Measurements from ENCODE around the gene CASP7.

Gene CASP7

DNA sequence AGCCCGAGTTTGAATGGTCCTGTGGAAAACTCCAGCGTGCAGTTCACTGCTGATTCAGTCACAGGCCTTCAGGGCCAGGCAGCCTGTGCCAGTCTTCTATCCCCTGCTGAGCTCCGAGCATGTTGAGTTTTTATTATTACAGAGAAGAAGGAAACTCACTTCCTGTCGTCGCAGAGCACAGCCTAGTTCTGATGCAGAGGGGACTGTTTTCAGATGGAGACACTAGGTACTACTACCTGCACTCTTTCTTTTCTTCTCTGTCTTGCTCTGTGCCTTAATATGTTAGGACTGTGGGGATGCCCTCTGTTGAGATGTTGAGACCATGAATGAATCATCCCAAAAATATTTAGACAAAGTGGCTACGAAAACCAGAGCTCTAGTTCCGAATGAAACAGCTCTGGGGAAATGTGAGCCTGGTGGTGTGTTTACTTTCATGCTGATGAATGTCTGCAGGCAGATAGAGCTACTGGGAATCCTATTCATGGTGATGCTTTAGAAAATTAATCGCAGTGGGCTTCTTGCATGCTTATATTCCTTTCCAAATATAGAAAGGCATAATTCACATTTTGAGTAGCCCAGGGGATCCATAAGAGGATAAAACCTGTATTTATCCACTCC is 29.6 kb downstream of the CASP7 start:
- H3K27ac ChIP-seq (ENCODE audit: low read depth, low read length) = no peak overlapping the region
- H3K9me3 ChIP-seq (ENCODE audit: control insufficient read depth in 1 of 2, low read length in 2 of 2) = no peaks in the 10 kb centered on the region
- H3K9ac ChIP-seq (ENCODE audit: low read depth in 1 of 2, low read length in 2 of 2) = no peak overlapping the region
- no peak overlapping the region for H3K4me3 ChIP-seq (ENCODE audit: low read depth in 1 of 2, low read length in 2 of 2)
- H3K36me3 ChIP-seq (ENCODE audit: control insufficient read depth in 1 of 2, insufficient read depth in 2 of 2, low read length in 2 of 2) = peaks cover 18 to 19% of the 10 kb centered on the region in 2 donors
- H3K4me1 ChIP-seq (ENCODE audit: control insufficient read depth in 1 of 2, insufficient read depth in 2 of 2, low read length in 2 of 2) = peaks cover 18 to 21% of the 10 kb centered on the region in 2 donors
- H3K27me3 ChIP-seq (ENCODE audit: control insufficient read depth in 1 of 2, insufficient read depth in 2 of 2, low read length in 2 of 2) = no peaks in the 10 kb centered on the region

DNA sequence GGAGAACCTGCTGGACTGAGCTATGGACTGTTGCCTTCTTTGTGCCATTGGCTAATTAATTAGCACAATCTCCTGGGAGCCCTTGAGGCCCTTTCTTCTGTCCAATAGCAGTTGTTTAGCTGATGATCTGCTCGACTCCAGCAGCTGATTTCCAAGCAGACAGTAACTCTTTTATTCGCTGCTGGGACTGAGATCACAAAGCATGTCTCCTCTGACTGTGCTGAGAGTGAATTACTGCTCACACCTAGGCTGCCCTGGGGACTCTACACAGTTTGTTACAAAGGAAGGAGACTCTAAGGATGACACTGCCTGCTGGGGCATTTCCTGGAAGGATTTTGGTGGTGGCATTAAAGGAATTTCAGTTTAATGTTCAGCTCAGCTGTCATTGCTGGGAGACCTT is 31.4 kb downstream of the CASP7 start:
- Histone ChIP-seq H3K9me3 (ENCODE audit: control insufficient read depth in 1 of 2, low read length in 2 of 2) (no peaks in the 10 kb centered on the region), H3K27me3 (ENCODE audit: control insufficient read depth in 1 of 2, insufficient read depth in 2 of 2, low read length in 2 of 2) (no peaks in the 10 kb centered on the region), H3K36me3 (ENCODE audit: control insufficient read depth in 1 of 2, insufficient read depth in 2 of 2, low read length in 2 of 2) (peaks cover 22% of the 10 kb centered on the region in 2 donors), H3K27ac (ENCODE audit: low read depth, low read length) (no peak overlapping the region), H3K9ac (ENCODE audit: low read depth in 1 of 2, low read length in 2 of 2) (no peak overlapping the region), H3K4me3 (ENCODE audit: low read depth in 1 of 2, low read length in 2 of 2) (no peak overlapping the region), H3K4me1 (ENCODE audit: control insufficient read depth in 1 of 2, insufficient read depth in 2 of 2, low read length in 2 of 2) (peaks cover 14 to 18% of the 10 kb centered on the region in 2 donors)

DNA sequence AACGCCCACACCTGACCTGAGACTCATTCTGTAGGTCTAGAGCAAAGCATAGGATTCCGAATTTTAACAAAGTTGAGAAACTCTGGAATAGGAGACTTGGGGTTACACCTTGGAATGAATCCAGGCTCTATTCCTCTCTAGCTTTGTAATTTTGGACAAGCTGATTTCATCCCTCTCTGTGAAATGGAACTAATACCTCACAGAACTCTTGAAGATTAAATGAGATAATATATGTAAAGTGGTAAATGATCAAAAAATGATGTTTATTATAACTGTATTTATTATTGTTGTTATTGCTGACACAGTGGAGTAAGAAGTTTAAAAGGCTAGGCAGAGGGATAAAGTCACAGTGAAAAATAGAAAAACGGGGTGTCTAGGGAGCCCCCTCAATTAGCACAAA is 32.3 kb downstream of the CASP7 start:
- no peaks in the 10 kb centered on the region for H3K9me3 ChIP-seq (ENCODE audit: control insufficient read depth in 1 of 2, low read length in 2 of 2)
- no peak overlapping the region for H3K4me3 ChIP-seq (ENCODE audit: low read depth in 1 of 2, low read length in 2 of 2)

DNA sequence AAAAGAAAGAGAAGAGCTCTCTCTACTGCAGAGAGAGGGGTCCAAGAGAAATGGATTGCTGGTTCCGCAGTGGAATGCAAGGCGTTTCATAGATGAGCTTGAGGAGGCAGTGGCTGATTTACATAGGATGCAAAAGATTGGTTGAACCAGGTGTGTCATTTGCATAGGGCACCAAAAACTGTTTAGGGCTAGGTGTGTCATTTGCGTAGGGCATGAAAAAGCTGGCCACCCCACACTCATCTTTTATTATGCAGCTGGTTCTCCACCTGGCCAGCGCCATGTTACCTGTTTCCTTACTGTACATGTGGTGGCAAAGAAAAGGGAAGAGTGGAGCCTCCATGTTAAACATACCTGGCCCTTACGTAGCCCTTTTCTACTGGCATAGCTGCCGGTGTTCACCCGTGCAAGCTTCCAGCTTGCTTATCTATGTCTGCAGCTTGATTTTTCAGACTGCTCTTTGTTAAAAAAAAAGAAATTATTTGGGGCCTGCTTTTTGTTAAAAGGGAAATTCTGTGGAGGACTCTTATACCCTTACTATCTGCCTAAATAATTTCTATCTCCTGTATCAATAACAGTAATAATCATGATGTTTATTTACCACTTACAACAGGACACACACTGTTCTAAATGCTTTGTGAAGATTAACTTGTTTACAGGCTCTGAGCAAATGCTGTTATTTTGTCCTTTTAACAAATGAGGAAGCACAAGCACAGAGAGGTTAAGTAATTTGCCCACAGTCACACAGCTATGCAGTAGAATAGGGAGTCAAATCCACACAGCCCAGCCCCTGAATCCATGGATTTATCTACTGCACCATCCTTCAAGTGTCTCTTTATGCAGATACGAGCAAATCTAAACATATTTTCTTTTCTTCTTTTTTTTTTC is 33.3 kb downstream of the CASP7 start:
- no peaks in the 10 kb centered on the region for H3K27me3 ChIP-seq (ENCODE audit: control insufficient read depth in 1 of 2, insufficient read depth in 2 of 2, low read length in 2 of 2)

More for the DNA sequence above, 32.3 kb downstream of the CASP7 start:
- no peak overlapping the region for H3K27ac ChIP-seq (ENCODE audit: low read depth, low read length)
- peaks cover 9 to 18% of the 10 kb centered on the region in 2 donors for H3K4me1 ChIP-seq (ENCODE audit: control insufficient read depth in 1 of 2, insufficient read depth in 2 of 2, low read length in 2 of 2)
- no peak overlapping the region for H3K9ac ChIP-seq (ENCODE audit: low read depth in 1 of 2, low read length in 2 of 2)
- H3K27me3 ChIP-seq (ENCODE audit: control insufficient read depth in 1 of 2, insufficient read depth in 2 of 2, low read length in 2 of 2) = no peaks in the 10 kb centered on the region
- H3K36me3 ChIP-seq (ENCODE audit: control insufficient read depth in 1 of 2, insufficient read depth in 2 of 2, low read length in 2 of 2) = peaks cover 19 to 22% of the 10 kb centered on the region in 2 donors

DNA sequence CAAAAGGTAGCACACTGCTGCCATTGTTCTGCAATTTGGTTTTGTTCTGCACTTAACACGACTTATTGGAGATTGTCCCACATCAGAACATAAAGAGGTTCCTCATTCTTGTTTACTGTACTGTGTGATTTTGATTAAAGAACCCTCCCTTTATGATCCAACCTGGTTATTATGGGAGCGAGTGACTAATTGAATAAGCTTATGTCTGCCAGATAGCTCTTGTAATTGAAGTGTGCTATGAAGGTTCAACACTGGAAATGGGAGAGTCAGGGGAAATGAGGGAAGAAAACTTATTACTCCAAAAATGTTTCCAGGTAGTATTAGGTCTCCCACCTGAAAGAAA is 33.9 kb downstream of the CASP7 start:
- H3K9ac ChIP-seq (ENCODE audit: low read depth in 1 of 2, low read length in 2 of 2) = no peak overlapping the region
- peaks cover 9 to 17% of the 10 kb centered on the region in 2 donors for H3K4me1 ChIP-seq (ENCODE audit: control insufficient read depth in 1 of 2, insufficient read depth in 2 of 2, low read length in 2 of 2)
- H3K36me3 ChIP-seq (ENCODE audit: control insufficient read depth in 1 of 2, insufficient read depth in 2 of 2, low read length in 2 of 2) = peaks cover 18 to 23% of the 10 kb centered on the region in 2 donors
- no peak overlapping the region for H3K4me3 ChIP-seq (ENCODE audit: low read depth in 1 of 2, low read length in 2 of 2)
- H3K9me3 ChIP-seq (ENCODE audit: control insufficient read depth in 1 of 2, low read length in 2 of 2) = no peaks in the 10 kb centered on the region
- H3K27ac ChIP-seq (ENCODE audit: low read depth, low read length) = no peak overlapping the region
- no peaks in the 10 kb centered on the region for H3K27me3 ChIP-seq (ENCODE audit: control insufficient read depth in 1 of 2, insufficient read depth in 2 of 2, low read length in 2 of 2)

More for the DNA sequence above, 33.3 kb downstream of the CASP7 start:
- H3K4me1 ChIP-seq (ENCODE audit: control insufficient read depth in 1 of 2, insufficient read depth in 2 of 2, low read length in 2 of 2) = peaks cover 9 to 14% of the 10 kb centered on the region in 2 donors
- no peaks in the 10 kb centered on the region for H3K9me3 ChIP-seq (ENCODE audit: control insufficient read depth in 1 of 2, low read length in 2 of 2)
- peaks cover 17 to 22% of the 10 kb centered on the region in 2 donors for H3K36me3 ChIP-seq (ENCODE audit: control insufficient read depth in 1 of 2, insufficient read depth in 2 of 2, low read length in 2 of 2)
- H3K4me3 ChIP-seq (ENCODE audit: low read depth in 1 of 2, low read length in 2 of 2) = no peak overlapping the region
- H3K27ac ChIP-seq (ENCODE audit: low read depth, low read length) = no peak overlapping the region
- no peak overlapping the region for H3K9ac ChIP-seq (ENCODE audit: low read depth in 1 of 2, low read length in 2 of 2)

DNA sequence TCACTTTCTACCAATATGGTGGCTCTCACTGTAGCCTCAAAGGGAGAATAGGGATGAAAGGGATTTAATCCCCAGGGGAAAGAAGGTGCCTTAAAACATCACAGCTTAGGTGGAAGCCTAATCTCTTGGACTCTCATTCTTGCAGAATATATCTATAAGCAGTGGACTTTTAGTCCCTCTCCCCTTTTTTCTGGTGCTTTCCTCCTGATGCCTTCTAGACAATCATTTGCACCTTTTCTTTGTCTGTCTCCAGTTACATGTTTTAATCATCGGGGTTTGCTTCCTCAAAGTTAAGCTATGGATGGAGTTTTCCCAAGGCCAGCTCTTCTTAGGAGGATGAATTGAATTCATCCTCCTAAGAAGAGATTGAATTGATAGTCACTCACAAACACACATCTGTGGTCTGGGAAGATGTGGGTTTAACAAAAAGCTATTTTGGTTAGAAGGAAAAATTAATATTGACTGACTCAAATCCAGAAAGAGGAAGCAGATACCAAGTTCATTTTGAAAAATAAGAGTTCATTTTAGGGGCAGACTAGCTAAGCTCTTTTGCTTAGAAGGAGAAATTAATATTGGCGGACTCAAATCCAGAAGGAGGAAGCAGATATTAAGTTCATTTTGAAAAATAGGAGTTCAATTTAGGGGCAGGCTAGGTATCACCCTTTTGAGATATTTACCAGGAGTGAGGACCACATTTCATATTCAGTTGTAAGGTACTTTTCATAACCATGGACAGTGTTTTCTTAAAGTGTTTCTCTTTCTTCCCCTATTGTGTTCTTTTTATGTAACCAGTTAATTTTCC is 36.6 kb downstream of the CASP7 start:
- Histone ChIP-seq H3K36me3 (ENCODE audit: control insufficient read depth in 1 of 2, insufficient read depth in 2 of 2, low read length in 2 of 2) (peaks cover 32 to 38% of the 10 kb centered on the region in 2 donors), H3K27ac (ENCODE audit: low read depth, low read length) (no peak overlapping the region), H3K27me3 (ENCODE audit: control insufficient read depth in 1 of 2, insufficient read depth in 2 of 2, low read length in 2 of 2) (no peaks in the 10 kb centered on the region), H3K4me1 (ENCODE audit: control insufficient read depth in 1 of 2, insufficient read depth in 2 of 2, low read length in 2 of 2) (peaks cover 4 to 17% of the 10 kb centered on the region in 2 donors), H3K9me3 (ENCODE audit: control insufficient read depth in 1 of 2, low read length in 2 of 2) (no peaks in the 10 kb centered on the region), H3K4me3 (ENCODE audit: low read depth in 1 of 2, low read length in 2 of 2) (no peak overlapping the region), H3K9ac (ENCODE audit: low read depth in 1 of 2, low read length in 2 of 2) (no peak overlapping the region)

DNA sequence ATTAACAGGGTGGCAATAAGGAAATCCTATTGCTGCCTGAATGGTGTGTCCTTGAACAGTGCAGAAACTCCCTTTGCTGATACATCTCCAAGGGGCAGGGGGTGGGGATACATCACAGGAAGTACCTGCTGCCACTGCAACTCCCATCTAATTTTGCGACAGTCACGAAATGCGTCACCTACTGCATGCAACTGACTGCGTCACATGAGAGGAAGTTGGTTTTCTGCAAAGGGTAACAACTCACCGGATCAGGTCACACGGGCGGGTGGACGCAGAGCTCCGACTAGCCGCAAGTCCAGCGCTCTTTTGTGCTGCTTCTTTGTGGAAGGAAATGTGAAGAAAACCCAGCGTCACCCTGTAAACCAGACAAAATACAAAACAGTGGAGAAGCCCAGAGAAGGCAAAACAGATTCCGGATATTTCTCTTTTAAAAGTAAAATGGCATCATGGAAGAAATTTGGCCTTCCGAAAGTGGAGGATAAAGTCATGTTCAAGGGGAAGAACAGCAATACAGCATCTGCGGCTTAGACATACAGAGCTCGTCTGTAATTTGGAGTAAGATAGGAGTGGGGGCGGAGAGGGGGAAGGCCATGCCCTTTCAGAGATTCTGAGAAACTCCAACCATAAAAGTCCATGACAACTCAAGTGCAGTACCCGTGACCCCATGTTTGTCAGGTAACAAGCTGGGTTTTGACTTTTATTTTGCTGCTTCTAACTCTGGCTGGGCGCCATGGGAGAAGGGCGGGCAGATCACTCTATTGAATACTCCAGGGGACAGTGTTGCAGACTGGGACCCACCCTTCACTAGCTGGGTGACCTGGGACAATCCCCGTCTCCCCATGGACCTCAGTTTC is 39.5 kb downstream of the CASP7 start:
- Histone ChIP-seq H3K9ac (ENCODE audit: low read depth in 1 of 2, low read length in 2 of 2) (no peak overlapping the region), H3K27me3 (ENCODE audit: control insufficient read depth in 1 of 2, insufficient read depth in 2 of 2, low read length in 2 of 2) (no peaks in the 10 kb centered on the region), H3K4me1 (ENCODE audit: control insufficient read depth in 1 of 2, insufficient read depth in 2 of 2, low read length in 2 of 2) (peaks cover 0 to 5% of the 10 kb centered on the region in 2 donors), H3K27ac (ENCODE audit: low read depth, low read length) (no peak overlapping the region), H3K36me3 (ENCODE audit: control insufficient read depth in 1 of 2, insufficient read depth in 2 of 2, low read length in 2 of 2) (peaks cover 29 to 56% of the 10 kb centered on the region in 2 donors), H3K4me3 (ENCODE audit: low read depth in 1 of 2, low read length in 2 of 2) (no peak overlapping the region), H3K9me3 (ENCODE audit: control insufficient read depth in 1 of 2, low read length in 2 of 2) (no peaks in the 10 kb centered on the region)

DNA sequence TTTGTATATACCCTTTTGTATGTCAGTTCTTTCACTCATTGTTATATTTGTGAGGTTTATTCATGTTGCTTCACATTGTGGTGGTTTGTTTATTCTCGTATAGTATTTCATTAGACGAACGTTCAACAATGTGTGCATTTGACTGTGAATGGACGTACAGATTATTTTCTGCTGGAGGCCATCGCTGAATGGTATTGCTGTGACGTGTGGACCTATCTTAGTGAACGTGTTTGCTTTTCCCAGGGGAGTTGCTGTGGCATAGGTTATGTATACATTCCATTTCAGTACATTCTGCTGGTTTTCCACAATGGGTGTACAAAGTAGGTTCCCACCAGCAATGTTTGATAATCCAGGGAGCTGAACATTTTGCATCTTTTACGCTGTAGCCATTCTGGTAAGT is 40.7 kb downstream of the CASP7 start:
- Histone ChIP-seq H3K4me3 (ENCODE audit: low read depth in 1 of 2, low read length in 2 of 2) (no peak overlapping the region), H3K27ac (ENCODE audit: low read depth, low read length) (no peak overlapping the region), H3K36me3 (ENCODE audit: control insufficient read depth in 1 of 2, insufficient read depth in 2 of 2, low read length in 2 of 2) (peaks cover 32 to 68% of the 10 kb centered on the region in 2 donors), H3K4me1 (ENCODE audit: control insufficient read depth in 1 of 2, insufficient read depth in 2 of 2, low read length in 2 of 2) (peaks cover 0 to 5% of the 10 kb centered on the region in 2 donors), H3K9ac (ENCODE audit: low read depth in 1 of 2, low read length in 2 of 2) (no peak overlapping the region), H3K9me3 (ENCODE audit: control insufficient read depth in 1 of 2, low read length in 2 of 2) (no peaks in the 10 kb centered on the region), H3K27me3 (ENCODE audit: control insufficient read depth in 1 of 2, insufficient read depth in 2 of 2, low read length in 2 of 2) (no peaks in the 10 kb centered on the region)

DNA sequence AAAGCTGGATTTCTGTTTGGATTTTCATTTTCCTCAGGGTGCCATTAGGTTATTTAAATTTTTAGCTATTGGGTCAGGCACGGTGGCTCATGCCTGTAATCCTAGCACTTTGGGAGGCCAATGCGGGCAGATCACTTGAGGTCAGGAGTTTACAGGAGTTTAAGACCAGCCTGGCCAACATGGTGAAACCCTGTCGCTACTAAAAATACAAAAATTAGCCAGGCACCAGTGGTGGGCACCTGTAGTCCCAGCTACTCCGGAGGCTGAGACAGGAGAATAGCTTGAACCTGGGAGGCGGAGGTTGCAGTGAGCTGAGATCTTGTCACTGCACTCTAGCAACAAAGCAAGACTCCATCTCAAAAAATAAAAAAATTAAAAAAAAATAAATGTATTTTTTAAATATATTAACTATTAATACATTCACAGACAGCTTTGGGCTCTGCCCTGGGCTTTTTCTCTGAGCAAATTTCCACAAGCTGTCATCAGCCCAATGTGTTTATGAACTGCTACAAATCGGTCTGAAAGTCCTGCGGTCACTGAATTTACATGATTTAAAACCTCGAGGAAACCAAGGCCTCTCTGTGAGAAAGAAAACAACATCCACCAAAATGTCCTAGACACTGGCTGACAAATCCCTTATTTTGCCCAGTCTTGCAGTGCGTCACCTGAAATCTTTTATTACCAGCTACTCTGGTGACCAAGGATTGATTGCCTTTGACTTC is 52.6 kb downstream of the CASP7 start:
- Histone ChIP-seq H3K36me3 (ENCODE audit: control insufficient read depth in 1 of 2, insufficient read depth in 2 of 2, low read length in 2 of 2) (peaks cover 23 to 32% of the 10 kb centered on the region in 2 donors), H3K27me3 (ENCODE audit: control insufficient read depth in 1 of 2, insufficient read depth in 2 of 2, low read length in 2 of 2) (no peaks in the 10 kb centered on the region), H3K9ac (ENCODE audit: low read depth in 1 of 2, low read length in 2 of 2) (no peak overlapping the region), H3K27ac (ENCODE audit: low read depth, low read length) (no peak overlapping the region), H3K4me1 (ENCODE audit: control insufficient read depth in 1 of 2, insufficient read depth in 2 of 2, low read length in 2 of 2) (peaks cover 0 to 7% of the 10 kb centered on the region in 2 donors), H3K9me3 (ENCODE audit: control insufficient read depth in 1 of 2, low read length in 2 of 2) (no peaks in the 10 kb centered on the region), H3K4me3 (ENCODE audit: low read depth in 1 of 2, low read length in 2 of 2) (no peak overlapping the region)

Data from duodenal mucosa (tissue), 2 donors.